Activated T-cell treated with anti-CD3 and anti-CD28 coated beads for 48 hours (primary cell): ENCODE measurements around the gene TTC23L.

Experiments used
- DNase-seq: peaks from one replicate; pipeline ENCODE4 v3.0.0-alpha.2; 2020; ENCODE audit warnings: low read depth

TTC23L gene

GRCh38 chr5:34923694-34924461, 84.9 kb downstream of the TTC23L start:
- no peak for DNase-seq

GRCh38 chr5:34924462-34924765, 85.5 kb downstream of the TTC23L start:
- DNase-seq = no peak

DNA sequence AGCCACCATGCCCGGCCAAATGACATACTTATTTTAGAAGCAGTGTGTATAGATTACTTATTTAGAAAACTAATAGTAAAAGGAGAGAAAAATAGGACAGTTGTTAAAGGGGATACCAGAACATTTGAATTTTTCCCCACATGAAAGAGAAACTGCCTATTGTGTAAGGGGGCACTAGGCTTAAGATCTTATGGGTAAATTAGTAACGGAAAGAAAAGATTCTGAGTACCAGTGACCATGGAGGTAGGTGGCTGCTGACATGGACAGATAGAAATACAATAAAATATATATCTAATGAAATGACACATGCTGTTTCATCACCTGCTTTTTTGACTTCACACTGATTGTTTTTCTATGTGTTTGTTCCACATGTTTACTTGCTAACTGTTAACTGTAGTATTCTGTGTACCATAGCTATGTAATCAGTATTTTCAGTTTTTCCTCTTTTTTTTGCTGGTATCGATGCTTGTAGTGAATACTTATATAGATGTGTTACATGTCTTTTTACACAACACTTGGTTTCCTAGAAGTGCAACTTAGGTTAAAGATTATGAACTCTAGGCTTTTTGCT, 87.4 kb downstream of the TTC23L start:
- DNase-seq = no peak

DNA sequence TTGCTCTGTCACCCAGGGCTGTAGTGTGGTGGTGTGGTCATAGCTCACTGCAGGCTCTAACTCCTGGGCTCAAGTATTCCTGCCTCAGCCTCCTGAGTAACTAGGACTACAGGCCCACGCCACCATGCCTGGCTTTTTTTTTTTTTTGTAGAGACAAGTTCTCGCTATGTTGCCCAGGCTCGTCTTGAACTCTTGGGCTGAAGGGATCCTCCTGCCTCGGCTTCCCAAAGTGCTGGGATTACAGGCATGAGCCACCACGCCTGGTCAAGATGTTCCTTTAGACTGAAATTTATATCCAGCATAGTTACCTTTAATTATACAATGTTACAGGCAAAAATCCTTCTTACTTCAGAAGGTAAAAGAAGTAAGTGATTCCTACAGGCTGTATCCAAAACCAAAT, 88.8 kb downstream of the TTC23L start:
- DNase-seq = no peak

GRCh38 chr5:34928267-34928666, 89.3 kb downstream of the TTC23L start:
- DNase-seq = no peak

GRCh38 chr5:34929134-34929719, 90.3 kb downstream of the TTC23L start, which contains the start of gene DNAJC21:
TSS of gene DNAJC21 (plus strand) at chr5:34929559. CDS start at chr5:34929820, 261 bp downstream.
- peak; percentile 99 for DNase-seq

GRCh38 chr5:34929720-34930461, 90.9 kb downstream of the TTC23L start:
- peak; percentile 74 for DNase-seq

GRCh38 chr5:34930462-34930844, 91.5 kb downstream of the TTC23L start:
- DNase-seq = no peak

DNA sequence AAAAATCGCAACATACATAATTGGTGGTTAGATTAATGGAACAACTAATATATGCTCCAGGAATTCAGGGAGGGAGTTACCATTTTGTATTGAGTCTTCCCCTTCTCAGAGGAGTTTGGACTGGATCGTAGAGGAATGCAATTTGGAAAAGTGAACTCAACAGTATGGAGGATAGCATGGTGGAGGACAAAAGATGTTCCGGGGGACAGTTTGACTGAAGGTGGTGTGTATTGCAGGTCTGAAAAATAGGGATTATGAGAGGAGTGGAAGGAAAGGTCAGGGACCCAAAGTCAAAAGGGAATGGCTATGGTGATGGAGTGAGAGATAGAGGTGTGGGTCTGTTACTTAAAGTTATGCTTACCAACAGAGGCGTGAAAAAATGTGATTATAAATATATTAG, 91.9 kb downstream of the TTC23L start:
- DNase-seq = no peak

- DNase-seq = no peak
Observed at GRCh38 chr5:34932947-34933346, 94.0 kb downstream of the TTC23L start.

DNA sequence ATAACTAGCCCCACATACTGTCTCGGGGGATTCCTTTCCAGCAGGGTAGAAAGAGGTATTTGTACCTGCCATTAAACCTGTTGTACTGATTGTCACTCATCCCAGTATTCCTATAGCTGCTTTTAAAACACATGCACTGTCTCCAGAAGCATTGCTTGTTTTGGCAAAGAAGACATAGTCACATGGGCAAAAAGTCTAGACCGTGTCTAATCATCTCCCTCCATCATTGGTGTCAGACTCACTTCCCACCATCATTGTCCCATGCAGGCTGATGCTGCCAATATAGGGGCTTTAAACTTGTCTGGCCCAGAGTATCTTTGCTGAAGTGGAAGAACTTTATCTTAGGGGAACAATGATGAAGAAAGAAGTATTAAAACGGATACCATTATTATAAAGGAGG, 103.0 kb downstream of the TTC23L start:
- no peak for DNase-seq

DNA sequence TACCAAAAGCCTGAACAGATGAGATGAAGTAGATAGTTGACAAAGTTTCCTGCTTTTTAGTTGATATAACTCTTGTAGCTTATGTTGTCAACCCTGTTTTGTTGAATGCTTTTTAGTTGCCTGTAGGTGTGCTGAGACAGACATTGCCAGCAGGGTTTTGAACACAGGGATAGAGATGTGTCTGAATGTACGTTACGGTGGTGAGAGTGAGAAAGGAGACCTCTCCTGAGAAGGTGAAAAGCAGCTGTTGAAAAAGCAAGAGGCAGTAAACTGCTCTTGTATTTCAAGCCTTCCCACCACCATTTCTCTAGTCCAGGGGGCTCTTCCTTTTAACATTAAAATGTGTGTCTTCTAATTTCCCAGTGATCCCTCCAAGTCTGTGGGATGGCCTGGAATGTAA, 105.1 kb downstream of the TTC23L start:
- DNase-seq = no peak

DNA sequence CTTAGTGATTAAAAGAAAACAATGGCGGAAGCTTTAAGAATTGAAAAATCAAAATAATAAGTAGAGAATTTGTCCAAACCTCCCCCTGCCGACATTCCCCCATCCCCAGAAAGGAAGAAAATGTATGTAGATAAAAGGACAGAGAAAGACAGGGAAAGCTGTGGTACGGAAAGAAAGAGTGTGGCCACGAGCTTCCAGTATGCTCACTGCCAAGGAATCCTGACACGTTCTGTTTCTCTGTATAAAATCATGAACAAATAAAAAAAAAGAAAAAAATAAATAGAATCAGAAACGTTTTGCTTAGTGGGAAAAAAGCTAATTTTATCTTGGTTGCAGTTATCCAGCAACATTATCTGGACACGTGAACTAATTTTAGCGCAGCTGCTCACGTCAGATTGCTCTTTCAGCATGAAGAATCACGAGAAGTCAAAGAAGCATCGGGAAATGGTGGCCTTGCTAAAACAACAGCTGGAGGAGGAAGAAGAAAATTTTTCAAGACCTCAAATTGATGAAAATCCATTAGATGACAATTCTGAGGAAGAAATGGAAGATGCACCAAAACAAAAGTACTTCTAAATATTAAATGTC, 105.6 kb downstream of the TTC23L start:
- no peak for DNase-seq
